Hippocampal formation (tissue), 2 donors: ENCODE measurements around the gene GLP2R.

ENCODE experiments used
- DNase-seq, 2 donors: peaks; one replicate each; lab custom pipeline; 2025; lab: John Stamatoyannopoulos, UW

Gene GLP2R

GRCh38 chr17:9922012-9922848 lies 96.5 kb downstream of the GLP2R start:
- DNase-seq = no peak

GRCh38 chr17:9924735-9925191 lies 99.0 kb downstream of the GLP2R start:
- DNase-seq = peak in 1 of 2 donors; percentile 82

- DNase-seq = no peak
These were observed 99.7 kb downstream of the GLP2R start for GRCh38 chr17:9925457-9925856.

DNA sequence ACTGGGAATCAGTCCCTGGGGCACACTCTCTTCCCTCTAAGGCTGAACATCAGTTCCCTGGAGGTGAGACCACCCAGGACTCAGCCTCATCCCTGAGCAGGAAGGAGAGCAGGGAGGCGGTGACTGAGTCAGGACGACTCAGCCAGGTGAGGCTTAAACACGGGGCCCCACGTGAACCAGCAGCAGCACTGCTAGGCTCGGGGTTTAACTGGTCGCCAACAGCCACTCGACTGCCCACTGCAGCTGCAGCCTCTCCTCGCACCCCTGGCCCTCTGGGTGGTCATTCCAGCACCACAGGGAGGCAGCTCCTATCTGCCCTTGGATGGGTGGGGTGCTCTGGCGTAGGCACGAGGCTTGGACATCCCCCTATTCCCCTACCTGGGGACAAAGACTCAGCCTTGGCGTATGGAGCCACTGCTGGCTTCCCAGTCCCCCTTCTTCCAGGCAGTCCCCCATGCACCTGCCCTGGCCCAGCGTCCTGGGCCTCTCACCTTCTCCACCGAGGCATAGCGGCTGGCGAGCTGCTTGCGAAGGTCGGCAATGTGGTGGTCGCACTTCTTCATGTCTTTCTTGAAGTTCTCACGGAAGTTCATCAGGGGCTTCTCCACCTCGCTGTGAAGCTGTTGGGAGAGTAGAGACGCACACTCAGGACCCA lies 100.6 kb downstream of the GLP2R start:
- DNase-seq = no peak

GRCh38 chr17:9928601-9929333 lies 103.0 kb downstream of the GLP2R start:
- DNase-seq = peak in 1 of 2 donors; percentile 22

- no peak for DNase-seq
These were observed 104.1 kb downstream of the GLP2R start for GRCh38 chr17:9929871-9930270.

DNA sequence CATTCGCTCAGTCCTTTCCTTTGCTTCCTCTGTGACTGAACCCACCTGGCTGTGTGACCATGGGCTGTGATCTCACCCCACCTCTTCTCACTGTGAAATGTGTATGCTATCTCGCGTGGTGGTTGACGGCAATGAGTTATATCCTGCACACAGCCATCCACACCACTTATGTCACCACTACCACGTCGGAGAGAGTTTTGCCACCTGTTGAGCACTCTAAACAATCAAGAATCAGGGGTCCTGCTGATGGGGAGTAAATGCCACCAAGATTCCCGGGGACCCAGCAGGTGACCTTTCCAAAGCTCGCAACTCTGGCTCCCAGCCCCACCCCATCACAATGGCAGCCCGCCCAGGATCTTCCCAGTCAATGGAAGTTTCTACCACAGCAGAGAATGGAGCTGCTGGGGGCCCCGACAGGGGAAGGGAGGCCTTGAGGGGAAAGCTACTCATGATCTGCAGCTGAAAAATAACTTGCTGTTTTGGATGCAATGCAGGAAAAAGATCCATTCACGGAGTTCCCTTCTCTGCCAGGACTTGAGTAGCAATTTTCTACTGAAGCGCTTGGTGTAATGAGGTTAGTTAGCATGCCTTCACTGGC lies 105.5 kb downstream of the GLP2R start:
- no peak for DNase-seq

- DNase-seq = no peak
These were observed 106.8 kb downstream of the GLP2R start for GRCh38 chr17:9932491-9932890.

GRCh38 chr17:9934331-9934730 lies 108.6 kb downstream of the GLP2R start:
- no peak for DNase-seq

GRCh38 chr17:9935408-9935807 lies 109.7 kb downstream of the GLP2R start:
- DNase-seq = no peak

DNA sequence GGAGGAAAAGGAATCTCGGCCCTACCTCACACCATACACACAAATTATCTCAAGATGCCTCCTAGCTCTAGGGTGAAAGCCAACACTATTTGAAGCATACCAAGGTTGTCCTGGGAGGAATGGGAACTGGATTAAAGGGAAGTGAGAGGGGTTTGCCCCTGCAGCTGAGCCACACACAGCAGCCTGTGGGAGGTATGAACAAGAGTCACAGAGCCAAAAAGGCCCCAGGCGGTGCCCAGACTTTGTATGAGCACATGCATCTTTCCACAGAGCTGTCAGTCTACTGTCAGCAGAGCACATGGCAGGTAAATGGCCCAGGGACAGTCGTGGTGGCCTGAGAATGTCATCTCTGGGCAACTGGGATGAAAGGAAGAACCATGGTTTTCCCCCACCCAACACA lies 110.4 kb downstream of the GLP2R start:
- no peak for DNase-seq

DNA sequence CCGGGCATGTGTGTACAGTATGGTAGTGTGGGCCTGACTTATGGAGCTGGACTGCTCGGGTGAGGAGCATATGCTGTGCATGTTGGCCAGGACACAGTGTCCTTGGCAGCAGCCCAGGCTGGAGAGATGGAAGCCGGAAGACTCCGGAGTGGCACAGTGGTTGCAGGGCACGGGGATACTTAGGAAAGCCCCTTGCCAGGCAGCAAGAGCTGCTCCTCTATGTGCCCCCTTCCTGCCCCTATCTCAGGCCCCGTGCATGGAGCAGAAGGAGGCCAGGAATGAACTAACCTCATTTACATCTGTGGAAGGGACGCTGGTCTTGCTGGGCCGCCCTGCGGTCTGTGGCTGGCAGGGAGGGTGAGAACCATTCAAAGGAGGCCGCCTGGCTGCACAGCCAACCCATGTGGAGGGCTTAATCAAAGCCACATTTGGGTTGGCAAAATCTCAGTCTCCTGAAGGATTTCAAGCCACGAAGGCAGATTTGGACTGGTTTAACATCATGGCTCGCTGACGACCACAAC lies 111.6 kb downstream of the GLP2R start:
- DNase-seq = peak in 1 of 2 donors; percentile 29

DNA sequence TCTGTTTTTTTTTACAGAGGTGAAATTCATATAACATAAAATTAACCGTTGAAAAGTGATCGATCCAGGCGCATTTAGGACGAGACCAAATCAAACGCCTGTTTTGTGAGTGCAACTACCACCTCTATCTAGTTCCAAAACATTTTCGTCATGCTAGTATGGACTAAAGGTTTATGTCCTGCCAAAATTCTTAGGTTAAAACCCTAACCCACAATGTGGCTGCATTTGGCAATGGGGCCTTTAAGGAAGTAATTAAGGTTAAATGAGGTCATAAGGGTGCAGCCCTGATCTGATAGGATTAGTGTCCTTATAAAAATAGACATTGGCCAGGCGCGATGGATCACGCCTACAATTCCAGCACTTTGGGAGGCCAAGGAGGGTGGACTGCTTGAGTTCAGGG lies 112.2 kb downstream of the GLP2R start:
- DNase-seq = no peak

DNA sequence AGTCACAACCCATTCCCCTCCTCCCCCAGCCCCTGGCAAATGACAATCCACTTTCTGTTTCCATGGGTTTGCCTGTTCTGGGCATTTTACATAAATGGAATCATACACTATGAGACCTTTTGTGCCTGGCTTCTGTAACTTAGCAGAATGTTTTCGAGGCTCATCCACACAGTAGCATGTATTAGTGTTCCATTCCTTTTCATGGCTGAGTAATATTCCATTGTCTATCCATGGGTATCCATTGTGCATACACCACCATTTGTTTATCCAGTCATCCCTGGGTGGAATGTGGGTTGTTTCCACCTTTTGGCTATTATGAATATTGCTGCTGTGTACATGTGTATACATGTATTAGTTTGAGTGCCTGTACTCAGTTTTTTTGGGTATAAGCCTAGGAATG lies 113.0 kb downstream of the GLP2R start:
- DNase-seq = no peak

- no peak for DNase-seq
These were observed 115.1 kb downstream of the GLP2R start for GRCh38 chr17:9940841-9941240.

DNA sequence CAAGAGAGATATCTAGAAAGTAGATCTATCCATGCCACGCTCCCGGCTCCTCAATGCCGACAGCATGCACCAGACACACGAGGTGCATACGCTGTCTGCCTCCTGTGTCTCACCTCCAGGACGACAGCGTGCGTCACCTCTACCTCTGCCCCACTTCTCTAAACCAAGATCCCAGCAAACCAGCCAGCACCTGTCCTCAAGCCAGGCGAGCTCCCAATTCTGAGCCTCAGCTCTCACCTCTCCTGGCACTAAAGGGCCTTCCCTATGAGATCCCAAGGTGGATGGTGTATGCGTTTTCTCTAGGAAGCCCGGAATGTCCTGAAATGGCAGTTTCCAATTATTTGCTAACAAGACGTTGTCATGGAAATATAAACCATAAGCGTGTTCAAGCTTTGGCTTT lies 115.6 kb downstream of the GLP2R start:
- no peak for DNase-seq
